ENCODE data around the gene LUZP4.
A peak's percentile ranks its signal among the peaks of the same experiment; 100 is the strongest.
"Not testable (repeated sequence)": the region's sequence is repeated elsewhere in the genome, so short reads cannot be mapped to it uniquely, and the experiment has no call there.

LUZP4 gene

GRCh38 chrX:115311601-115312001 lies 22.1 kb downstream of the LUZP4 start:
- no peak for TF ChIP-seq ZFX (IDR thresholded peaks at IDR 0.05)
- TF ChIP-seq, protein P1, sequence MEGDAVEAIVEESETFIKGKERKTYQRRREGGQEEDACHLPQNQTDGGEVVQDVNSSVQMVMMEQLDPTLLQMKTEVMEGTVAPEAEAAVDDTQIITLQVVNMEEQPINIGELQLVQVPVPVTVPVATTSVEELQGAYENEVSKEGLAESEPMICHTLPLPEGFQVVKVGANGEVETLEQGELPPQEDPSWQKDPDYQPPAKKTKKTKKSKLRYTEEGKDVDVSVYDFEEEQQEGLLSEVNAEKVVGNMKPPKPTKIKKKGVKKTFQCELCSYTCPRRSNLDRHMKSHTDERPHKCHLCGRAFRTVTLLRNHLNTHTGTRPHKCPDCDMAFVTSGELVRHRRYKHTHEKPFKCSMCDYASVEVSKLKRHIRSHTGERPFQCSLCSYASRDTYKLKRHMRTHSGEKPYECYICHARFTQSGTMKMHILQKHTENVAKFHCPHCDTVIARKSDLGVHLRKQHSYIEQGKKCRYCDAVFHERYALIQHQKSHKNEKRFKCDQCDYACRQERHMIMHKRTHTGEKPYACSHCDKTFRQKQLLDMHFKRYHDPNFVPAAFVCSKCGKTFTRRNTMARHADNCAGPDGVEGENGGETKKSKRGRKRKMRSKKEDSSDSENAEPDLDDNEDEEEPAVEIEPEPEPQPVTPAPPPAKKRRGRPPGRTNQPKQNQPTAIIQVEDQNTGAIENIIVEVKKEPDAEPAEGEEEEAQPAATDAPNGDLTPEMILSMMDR (conservative IDR thresholded peaks at IDR 0.05) = no peak
- H3K27ac ChIP-seq = no peak overlapping the region

- TF ChIP-seq ZFX (IDR thresholded peaks at IDR 0.05) = no peak
- TF ChIP-seq, protein P1 (conservative IDR thresholded peaks at IDR 0.05) = no peak
- no peak overlapping the region for H3K27ac ChIP-seq
These were observed 28.6 kb downstream of the LUZP4 start for GRCh38 chrX:115318139-115318538.

GRCh38 chrX:115322375-115322774 lies 32.9 kb downstream of the LUZP4 start:
- no peak overlapping the region for H3K27ac ChIP-seq
- TF ChIP-seq ZFX (IDR thresholded peaks at IDR 0.05) = no peak
- TF ChIP-seq, protein P1 (conservative IDR thresholded peaks at IDR 0.05) = no peak

GRCh38 chrX:115324194-115324593 lies 34.7 kb downstream of the LUZP4 start:
- TF ChIP-seq, protein P1 (conservative IDR thresholded peaks at IDR 0.05) = no peak
- no peak for TF ChIP-seq ZFX (IDR thresholded peaks at IDR 0.05)
- no peak overlapping the region for H3K27ac ChIP-seq

DNA sequence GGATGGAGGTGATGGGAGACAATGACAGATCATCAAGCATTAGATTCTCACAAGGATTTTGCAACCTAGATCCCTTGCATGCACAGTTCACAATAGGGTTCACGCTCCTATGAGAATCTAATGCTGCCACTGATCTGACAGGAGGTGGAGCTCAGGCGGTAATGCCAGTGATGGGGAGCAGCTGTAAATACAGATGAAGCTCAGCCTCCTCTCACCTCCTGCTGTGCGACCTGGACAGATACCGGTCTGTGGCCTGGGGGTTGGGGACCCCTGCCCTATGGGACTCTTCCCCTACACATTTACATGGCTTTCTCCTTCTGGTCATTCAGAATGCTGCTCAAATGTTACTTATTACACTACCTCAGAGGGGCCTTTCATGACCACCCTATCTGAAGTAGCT lies 39.8 kb downstream of the LUZP4 start:
- H3K27ac ChIP-seq = not testable (repeated sequence)

DNA sequence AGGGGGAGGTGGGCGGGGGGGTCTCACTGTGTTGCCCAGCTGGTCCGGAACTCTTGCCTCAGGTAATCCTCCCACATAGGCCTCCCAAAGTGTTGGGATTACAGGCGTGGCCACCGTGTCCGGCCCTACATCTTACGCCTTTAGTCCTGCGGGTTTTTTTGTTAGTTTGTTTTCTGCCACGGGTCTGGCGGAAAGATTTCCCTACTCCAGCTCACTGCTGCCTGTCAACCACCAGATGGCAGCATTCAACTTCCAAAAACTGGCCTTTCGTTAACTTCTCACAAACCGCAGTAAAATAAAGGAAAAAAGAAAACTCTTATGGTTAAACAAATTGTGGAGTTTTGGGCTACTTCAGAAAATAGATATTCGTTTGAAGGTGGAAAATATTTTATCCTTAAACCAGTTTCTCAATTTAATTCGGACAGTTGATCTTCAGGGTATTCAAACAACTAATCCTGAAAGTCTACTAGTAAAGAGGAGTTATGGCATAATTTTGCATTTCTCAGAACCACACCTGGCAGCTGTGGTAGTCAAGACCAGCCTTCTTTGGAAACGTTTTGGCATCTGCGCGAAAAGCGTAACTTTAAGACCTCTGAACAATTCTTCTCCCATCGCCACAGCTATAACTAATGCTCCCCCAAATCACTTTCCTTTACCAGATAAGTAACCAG lies 41.1 kb downstream of the LUZP4 start:
- TF ChIP-seq ZFX (IDR thresholded peaks at IDR 0.05) = no peak
- TF ChIP-seq, protein P1 (conservative IDR thresholded peaks at IDR 0.05) = peak; percentile 67
- H3K27ac ChIP-seq = no peak overlapping the region

GRCh38 chrX:115332832-115333231 lies 43.3 kb downstream of the LUZP4 start:
- no peak overlapping the region for H3K27ac ChIP-seq
- TF ChIP-seq, protein P1 (conservative IDR thresholded peaks at IDR 0.05) = no peak
- no peak for TF ChIP-seq ZFX (IDR thresholded peaks at IDR 0.05)

- H3K27ac ChIP-seq = no peak overlapping the region
- TF ChIP-seq, protein P1 (conservative IDR thresholded peaks at IDR 0.05) = no peak
- no peak for TF ChIP-seq ZFX (IDR thresholded peaks at IDR 0.05)
These were observed 43.9 kb downstream of the LUZP4 start for GRCh38 chrX:115333446-115333845.
